Raji (cell line): ENCODE data around the gene SLC25A39.

Experiments used
- POLR2A ChIP-seq: IDR thresholded peaks from 2 replicates; pipeline ENCODE4 v1.6.1; 2011; ENCODE audit warnings: low read depth, low read length, control low read depth; ENCODE audit not compliant: insufficient read depth

Gene SLC25A39

DNA sequence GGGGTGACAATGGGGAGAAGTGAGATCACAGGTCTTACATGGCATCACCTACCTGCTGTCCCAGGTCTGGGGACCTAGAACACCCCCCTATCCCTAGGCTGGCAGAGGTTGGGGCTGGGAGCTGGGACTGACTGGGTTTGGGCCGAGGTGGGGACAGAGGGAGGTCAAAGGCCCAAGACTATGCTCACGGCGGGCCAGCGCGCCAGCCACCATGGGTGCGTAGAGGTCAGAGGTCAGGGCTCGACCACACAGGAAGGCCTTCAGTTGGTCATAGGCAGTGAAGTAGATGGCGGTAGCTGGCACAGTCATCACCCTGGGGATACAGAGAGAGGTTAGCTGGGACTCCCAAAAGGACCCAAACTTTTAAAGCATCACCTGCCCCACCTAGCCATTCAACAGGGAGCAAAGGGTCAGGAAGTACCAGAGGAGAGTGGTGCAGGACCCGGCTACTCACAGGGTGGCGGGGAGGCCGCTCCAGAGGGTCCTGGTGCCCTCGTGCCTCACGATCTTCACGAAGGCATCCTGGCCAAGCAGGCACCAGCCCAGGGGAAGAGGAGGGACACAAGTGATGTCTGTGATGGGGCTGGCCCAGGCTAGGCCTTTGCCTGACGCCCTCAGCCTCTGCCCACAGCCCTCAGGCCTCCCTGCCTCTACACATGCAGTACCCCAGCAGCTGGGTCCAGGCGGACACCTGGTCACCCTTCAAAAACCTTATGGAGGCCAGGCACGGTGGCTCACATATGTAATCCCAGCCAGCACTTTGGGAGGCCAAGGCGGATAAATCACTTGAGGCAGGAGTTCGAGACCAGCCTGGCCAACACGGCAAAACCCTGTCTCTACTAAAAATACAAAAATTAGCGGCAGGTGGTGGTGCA lies 3.1 kb downstream of the SLC25A39 start:
- no peak for TF ChIP-seq POLR2A

DNA sequence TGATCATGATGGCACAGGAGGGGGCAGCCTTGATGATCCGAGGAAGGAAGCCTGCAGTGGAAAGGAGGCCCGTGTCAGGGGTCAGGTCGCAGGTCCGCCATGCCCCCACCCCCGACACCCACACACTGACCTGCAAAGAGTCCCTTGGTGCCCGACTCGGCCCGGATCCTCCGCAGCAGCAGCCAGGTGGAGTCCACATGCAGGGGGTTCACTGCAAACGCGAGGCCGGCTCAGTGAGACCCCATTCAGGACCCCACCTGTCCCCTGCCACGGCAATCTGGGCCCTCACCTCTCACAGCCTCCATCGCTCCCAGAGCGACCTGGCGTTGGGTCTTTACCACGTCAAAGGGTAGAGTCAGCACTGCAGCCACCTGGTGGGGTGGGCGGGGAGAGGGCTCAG lies 4.6 kb downstream of the SLC25A39 start:
- TF ChIP-seq POLR2A = no peak

DNA sequence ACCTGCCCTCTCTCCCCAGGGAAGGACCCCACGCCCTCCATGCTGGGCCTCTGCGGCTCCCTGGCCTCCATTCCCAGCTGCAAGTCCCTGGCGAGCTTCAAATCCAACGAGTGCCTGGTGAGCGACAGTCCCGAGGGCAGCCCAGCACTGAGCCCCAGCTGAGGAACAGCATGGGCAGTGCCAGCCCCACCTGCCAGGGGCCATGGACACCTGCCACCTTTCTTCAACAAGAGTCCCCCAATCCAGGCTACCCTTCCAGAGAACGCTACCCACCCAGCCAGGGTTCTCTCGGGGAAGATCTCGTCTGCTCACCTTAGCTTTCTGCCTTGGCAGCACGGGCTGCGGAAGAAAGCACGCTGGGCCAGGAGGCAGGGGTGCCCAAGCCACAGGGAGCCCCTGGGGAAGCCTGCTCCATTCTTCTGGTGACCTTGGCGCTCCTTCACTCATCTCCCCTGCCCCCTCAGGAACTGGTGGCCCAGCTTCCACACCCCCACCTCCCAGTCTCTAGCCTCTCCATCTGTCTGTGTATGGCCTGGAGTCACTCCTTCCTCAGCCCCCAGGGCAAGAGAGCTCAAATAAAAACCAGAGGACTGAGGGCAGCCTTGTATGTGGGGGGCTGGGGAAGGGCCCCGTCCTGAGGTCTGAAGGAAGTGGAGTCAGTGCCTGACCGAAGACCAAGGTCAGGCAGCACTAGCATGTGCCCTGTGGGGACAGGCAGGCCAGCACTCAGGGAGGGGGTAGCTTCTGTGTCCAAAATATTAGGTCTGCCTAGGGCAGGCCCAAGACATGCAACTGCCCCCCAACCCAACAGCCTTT lies 6.3 kb downstream of the SLC25A39 start:
- TF ChIP-seq POLR2A = 0 out of 2 replicates have a peak, but pooled peaks have one; percentile 16

DNA sequence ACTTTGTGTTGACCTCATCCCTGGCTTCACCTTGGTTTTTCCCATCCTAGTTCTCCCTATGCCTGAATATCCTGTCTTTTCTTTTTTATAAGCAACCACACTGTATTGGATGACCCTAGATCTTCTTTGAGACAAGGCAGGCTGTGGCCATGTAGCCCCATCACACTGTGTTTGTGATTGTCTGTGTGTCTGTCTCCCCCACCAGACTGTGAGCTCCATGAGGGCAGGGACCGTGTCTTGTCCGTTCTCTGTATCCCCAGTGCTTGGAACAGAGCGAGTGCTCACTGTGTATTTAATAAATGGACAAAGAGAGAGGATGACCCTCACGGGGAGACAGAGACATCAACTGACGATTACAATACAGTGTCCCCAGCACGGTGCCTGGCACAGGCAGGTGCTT lies 7.1 kb downstream of the SLC25A39 start:
- peak; percentile 28; the same call in 1 of the 2 replicates for TF ChIP-seq POLR2A

DNA sequence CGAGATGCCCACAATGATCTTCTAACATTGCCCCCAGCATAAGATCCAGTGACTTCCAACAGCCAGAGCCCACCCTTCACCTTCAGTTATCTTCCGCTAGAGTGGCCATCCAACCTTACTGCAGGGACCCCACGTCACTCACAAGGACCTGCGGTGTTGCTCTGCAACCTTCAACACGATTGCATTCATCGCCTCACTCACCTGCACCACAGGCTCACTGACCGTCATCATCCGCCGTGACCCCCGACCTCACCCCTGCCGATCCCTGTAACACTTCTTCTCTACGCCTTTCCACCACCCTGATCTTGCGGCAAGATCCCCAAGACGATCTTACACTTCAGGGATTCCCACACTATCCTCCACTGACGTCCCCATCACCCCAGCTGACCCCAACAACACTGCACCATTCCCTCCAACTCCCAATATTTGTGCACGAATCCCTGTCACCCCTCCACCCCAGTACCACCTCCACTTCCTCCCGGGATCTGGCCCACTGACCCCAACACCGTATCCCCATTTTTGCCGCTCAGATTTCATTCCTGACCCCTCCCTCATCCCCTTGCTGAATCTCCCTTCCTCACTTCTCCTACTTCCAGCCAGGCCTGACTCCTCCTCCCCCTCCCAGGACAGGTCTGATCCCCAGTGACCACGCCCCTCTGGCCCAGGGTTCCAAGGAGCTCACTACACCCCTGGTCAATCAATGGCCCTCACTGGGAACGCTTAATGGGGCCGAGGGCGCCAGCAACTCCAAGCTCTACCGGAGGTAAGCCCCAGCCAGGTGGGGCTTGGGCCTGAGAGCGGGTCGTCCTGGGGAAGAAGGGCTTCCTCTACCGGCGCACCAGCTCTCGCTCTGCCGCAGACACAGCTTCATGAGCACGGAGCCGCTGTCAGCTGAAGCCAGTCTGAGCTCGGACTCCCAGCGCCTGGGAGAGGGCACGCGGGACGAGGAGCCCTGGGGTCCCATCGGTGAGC lies 8.6 kb downstream of the SLC25A39 start:
- TF ChIP-seq POLR2A = no peak

DNA sequence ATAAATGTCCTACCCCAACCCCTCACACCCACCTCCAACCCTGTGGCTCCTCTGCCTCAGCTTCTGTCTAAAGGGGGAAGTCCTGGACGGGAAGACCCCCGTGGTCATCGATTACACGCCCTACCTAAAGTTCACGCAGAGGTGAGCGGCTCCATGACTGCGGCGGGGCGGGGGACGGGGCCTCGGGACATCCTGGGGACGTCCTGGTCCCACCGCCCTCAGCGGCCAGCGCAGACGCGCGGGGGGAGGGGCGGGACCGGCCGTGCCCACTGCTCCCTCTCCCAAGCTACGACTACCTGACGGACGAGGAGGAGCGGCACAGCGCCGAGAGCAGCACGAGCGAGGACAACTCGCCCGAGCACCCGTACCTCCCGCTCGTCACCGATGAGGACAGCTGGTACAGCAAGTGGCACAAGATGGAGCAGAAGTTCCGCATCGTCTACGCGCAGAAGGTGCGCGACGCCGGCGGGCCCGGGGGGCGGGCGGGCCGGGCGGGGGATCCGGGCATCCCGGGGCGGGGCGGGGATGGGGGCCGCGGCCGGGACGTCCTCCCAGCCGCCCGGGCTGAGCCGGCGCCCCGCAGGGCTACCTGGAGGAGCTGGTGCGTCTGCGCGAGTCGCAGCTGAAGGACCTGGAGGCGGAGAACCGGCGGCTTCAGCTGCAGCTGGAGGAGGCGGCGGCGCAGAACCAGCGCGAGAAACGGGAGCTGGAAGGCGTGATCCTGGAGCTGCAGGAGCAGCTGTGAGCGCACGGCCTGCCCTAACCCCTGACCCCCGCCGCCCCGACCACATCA lies 9.6 kb downstream of the SLC25A39 start:
- TF ChIP-seq POLR2A = no peak

DNA sequence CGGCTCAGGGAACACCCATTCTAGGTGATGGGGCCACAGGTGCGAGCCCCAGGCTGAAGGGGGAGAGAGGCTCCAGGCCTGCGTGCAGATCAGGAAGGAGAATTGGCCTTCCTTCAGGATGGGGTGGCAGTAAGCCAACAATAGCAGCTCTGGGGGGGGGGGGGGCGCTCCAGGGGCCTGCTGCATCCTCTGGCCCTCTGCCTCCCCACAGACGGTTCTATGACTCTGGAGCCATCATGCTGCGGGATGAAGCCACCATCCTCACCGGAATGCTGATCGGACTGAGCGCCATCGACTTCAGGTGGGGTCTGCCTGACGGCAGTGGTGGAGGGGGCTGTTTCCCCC lies 10.1 kb downstream of the SLC25A39 start:
- no peak for TF ChIP-seq POLR2A

DNA sequence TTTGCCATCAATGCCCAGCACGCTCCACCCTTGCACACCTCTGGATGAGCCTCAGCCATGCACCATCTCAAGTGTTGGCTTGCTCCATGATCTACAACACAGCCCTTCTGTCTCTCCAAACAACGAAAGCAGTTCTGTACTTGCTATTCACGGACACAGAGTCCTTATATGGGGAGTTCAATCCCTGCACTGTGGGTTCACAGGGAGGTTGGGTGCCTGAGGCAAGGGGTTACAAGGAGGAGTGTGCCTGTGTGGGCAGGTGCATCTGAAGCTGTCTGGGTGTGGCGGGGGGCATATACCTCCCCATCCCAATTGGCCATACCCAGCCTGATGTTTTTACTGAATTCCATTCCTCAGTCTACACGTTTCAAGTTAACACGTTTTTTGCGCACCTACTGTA lies 10.6 kb downstream of the SLC25A39 start:
- TF ChIP-seq POLR2A = no peak

DNA sequence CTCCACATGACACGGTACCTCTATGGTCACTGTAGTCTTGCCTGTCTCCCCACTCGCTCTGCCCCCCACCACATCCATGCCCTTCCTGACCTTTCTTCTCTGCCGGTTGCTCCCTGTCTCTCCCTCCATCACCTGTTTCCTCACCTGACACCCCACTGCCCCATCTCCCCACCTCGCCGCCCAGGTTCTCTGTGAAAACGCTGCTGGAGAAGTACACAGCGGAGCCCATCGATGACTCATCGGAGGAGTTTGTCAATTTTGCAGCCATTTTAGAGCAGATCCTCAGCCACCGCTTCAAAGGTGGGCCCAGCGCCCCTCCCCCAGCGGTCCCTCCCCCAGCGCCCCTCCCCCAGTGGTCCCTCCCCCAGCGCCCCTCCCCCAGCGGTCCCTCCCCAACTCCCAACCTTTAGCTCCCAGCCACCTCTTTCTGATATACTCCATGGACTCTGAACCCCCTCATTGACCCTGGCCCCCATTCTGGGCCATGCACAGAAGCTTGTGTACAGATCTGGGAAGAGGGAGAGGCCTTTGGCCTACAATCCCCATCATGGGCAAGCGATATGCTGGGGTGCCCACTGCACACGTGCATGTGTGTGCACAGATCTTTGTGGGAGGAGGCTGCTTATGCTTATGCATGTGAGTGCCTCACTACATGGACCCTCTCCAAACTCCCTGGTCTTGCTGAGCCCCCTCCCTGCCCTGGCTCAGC lies 12.1 kb downstream of the SLC25A39 start:
- TF ChIP-seq POLR2A = no peak

DNA sequence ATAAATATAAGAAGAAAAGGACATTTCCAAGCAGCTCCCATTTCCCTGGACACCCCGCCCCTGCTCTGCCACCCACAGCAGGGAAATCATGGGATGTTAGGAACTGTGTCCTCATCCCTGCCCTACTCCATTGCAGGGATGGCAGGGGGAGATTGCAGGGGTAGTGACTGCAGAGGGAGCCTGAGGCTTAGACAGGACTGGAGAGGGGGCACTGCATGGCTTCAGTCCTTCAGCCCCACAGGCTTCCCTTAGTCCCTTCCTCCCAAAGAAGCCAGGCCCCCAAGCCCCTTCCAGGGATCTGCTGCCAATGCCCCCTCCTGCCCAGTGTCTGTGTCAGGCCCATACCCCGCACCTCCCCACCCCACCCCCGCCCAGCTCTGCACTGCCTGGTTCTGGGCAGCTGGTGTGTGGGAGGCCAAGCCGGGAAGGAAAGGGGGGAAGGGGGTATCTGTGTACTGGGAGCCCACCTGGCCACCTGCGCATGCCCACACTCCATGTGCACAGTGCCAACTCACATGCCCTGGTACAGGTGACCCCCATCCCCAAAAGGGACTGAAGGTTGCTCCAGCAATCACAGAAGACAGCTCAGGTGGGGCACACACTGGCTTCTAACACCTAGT lies 13.0 kb downstream of the SLC25A39 start:
- no peak for TF ChIP-seq POLR2A

DNA sequence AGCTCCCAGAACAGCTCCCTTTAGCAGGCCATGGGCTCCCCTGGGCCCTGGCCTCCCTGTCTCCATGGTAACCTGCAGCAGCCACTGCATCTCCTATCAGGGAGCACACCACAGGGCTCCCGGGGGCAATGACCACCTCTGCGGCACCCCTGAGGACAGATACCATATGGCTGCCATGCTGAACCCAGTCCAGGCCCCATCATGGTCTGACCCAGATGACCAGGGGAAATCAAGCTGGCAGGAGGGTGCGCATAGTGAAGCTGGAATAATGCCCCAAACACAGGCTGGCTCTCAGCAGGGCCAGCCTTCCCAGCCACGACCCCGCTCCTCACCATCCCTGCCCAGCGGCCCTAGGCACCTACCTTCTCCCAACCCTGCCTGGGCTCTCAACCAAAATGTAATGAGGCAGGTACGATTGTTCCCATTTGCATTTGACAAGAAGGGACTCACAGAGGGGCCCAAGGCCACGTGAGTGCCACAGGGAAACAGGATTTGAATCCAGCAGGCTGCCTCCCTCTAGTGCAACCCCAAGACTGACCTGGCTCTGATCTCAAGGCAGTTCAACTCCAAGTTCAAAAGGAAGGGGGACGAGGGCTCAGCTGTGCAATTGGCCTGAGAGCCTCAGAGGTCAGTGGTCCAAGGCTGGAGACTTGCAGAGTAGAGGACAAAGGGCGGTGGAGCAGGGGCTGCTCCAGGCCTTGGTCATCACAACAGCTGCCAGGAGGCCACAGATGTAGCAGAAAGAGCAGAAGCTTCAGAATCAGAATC lies 13.8 kb downstream of the SLC25A39 start:
- TF ChIP-seq POLR2A = no peak

DNA sequence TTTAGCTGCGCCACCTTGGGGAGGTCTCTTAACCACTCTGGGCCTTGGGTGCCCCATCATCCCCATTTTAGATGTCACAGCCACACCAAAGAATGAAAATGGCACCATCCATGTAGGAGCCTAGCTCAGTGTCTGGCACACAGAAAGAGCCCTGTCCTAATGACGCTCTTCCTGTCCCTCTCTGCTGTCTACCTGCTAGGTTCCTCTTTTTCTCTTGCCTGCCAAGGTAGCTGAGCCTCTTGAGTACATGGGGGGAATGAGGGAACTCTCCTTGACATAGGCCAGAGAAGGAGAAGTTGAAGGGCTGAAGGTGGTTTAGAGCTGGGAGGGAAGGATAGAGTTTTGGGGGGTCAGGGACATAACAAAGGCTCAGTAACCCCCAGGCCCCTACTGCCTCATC lies 14.4 kb downstream of the SLC25A39 start:
- TF ChIP-seq POLR2A = no peak
